GM12891 (cell line): ENCODE data around the gene GPR153.

Experiments used
- PAX5 ChIP-seq: IDR thresholded peaks from 2 replicates; pipeline ENCODE4 v1.6.1; 2011; ENCODE audit warnings: low read length, moderate library complexity, mild to moderate bottlenecking; ENCODE audit not compliant: insufficient read depth, severe bottlenecking
- POLR2A ChIP-seq: IDR thresholded peaks from 2 replicates; pipeline ENCODE4 v1.6.1; 2011; ENCODE audit warnings: low read depth, low read length, control low read depth
- POLR2AphosphoS5 ChIP-seq: IDR thresholded peaks from 2 replicates; pipeline ENCODE4 v1.6.1; 2011; ENCODE audit warnings: low read depth, low read length, control low read depth
- POU2F2 ChIP-seq: IDR thresholded peaks from 2 replicates; pipeline ENCODE4 v1.6.1; 2011; ENCODE audit warnings: low read depth, mild to moderate bottlenecking, control low read depth, low read length, moderate library complexity
- SPI1 ChIP-seq: IDR thresholded peaks from 2 replicates; pipeline ENCODE4 v1.6.1; 2011; ENCODE audit warnings: low read depth, low read length, control low read depth
- TAF1 ChIP-seq: IDR thresholded peaks from 2 replicates; pipeline ENCODE4 v1.6.1; 2011; ENCODE audit warnings: low read depth, low read length, control low read depth

- TF ChIP-seq POLR2A: no peak
- no peak for TF ChIP-seq POLR2AphosphoS5
- TF ChIP-seq SPI1: no peak
- TF ChIP-seq POU2F2: no peak
- no peak for TF ChIP-seq TAF1
- no peak for TF ChIP-seq PAX5
Observed at GRCh38 chr1:6243993-6244392, 16.9 kb downstream of the GPR153 start, which contains the start of gene HES3.
